NCI-H1436 (cell line): ENCODE measurements around the gene ETF1.
"Not testable (repeated sequence)": the region's sequence is repeated elsewhere in the genome, so short reads cannot be mapped to it uniquely, and the experiment has no call there.

Source experiments
- DNase-seq: peaks from one replicate; lab custom pipeline; 2025; lab: John Stamatoyannopoulos, UW

ETF1 gene

DNA sequence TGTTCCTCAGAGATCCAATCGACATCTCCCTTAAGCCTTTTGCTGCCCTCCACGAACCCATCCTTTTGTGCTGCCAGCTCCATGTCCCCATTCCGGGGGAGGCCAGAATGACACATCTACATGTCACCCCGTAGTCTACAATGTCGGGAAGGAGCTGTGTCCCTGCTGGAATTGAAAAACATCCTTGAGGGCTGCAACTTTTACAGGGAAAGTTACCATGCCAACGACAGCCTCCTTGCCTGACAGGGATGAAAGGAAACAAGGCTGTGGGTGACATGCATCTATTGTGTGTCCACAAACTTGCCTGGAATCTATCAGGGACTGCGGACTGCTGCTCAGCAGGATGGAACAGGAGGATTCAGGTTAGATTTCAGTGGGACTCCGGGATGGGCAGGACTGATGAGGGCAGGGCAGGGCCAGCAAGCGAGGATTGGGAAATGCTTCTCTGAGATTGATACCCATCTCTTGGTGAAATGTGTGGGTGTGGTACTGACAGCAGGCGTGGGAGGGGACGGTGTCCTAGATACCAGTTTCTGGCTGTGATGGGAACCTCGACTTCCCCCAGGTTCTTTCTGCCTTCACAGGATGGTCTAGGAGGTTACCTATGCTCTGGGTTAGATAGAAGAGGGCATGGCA is 52.3 kb downstream of the ETF1 start:
- no peak for DNase-seq

DNA sequence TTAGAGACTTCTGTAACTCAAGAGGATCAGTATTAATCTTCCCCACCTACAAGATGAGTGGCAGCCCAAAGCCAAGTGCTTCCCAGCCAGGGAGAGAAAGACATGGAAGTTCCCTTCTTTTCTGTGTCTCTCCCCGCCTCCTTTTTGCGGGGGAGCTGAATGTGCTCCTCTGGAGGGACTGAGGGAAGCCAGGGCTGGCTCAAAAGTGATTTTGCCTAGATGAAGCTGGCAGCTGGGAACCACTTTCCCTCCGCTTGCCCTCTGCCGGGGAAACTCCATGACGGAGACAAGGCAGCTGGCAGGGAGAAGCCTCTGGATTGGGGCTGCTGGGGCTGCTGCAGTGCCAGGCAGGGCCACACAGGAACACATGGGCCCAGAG is 53.4 kb downstream of the ETF1 start:
- no peak for DNase-seq

DNA sequence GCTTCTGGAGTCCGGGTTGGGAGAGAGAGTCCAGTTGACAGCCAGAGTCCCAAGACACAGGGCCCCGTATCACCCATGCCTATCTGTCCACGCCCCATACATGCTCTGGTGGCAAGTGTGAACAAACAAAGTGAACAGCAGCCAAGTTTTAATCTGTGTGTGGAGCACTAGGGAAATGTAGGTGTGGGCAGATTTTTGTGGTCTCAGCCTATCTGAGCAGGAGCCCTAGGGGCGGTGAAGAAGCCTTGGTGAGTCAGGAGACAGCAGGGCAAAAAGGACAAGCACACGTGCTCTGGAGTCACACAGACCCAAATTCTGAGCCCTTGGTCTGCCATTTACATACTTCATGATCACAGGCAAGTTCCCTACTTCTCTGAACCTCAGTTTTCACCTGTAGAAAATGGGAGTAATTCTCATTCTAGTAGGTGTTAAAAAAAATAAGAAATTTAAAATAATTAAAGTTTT is 54.5 kb downstream of the ETF1 start:
- DNase-seq: no peak

- no peak for DNase-seq
These were observed 60.4 kb downstream of the ETF1 start for GRCh38 chr5:138482638-138483037.

DNA sequence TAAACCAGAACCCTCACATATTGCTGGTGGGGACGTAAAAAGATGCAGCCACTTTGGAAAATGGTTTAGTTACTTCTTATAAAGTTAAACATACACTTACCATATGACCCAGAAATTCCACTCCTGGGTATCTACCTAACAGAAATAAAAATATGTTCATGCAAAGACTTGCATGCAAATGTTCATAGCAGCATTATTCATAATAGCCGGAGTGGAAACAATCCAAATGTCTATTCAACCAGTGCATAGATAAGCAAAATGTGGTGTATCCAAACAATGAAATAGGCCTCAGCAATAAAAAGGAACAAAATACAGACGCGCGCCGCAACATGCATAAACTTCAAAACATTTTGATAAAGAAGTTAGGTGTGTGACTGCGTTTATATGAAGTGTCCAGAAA is 66.1 kb downstream of the ETF1 start:
- DNase-seq: no peak

GRCh38 chr5:138473151-138473550 is 69.9 kb downstream of the ETF1 start:
- not testable (repeated sequence) for DNase-seq

DNA sequence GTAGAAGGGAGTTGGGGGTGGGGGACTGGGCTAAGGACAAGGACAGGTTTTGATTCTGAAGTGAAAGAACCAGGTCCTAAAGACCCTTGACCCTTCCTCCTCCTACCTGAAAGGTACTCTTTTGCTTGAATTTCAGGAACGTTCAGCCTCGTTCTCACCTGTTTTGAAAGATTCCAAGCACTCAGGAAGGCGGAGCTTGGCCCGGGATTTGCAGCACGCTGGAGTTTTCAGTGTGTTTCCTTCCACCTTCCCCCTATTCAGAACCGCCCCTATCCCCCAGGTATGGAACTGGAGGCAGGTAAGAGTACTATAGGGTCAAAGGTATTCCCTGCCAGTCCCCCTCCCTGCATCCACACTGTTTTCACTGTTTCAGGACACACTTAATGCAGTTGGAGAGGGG is 70.7 kb downstream of the ETF1 start:
- DNase-seq: no peak

DNA sequence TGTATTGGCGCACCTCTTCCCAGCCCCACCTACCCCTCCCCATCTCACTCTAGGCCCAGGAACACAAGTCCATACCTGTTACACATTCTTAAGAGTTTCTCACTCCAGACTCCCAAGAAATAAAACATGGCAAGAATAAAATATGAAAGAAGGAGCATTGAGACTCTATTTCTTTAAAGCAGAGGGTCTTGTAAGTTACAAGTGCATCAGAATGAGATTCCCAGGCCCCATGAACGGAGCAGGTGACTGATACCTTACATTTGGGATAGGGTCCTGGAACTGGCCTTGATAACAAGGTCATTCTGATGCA is 72.0 kb downstream of the ETF1 start:
- no peak for DNase-seq

DNA sequence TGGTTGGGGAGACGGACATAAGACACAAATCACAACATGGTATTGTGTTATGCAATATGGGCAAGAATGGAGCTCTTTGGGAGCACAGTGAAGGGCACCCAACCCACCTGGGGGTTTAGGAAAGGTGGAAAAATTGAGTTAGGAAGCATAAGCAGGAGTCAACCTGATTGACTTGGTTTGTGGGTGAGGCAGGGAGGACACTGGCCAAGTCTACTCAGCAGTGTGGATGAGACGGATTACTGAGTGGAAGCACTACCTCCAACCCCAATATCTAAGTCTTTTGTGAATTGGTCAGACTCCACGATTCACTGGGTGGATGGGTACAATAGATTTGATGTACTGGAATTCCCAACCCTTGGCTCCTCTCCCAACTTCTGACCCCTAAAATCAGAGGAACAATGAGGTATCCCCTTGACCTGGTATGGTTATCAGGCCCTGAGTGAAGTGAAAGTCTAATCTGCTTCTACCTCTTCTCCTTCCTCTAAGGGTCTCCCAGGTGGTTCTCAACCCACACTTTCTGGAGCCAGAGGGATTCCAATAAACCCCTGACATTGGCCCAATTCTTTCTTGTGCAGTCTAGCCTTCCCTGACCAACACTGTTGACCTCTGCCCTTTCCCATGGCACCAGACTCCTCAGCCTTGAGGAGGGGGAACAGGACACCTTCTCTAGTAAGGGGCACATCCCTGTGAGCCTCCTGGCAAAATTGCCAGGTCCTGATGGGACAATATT is 72.5 kb downstream of the ETF1 start:
- DNase-seq: no peak

DNA sequence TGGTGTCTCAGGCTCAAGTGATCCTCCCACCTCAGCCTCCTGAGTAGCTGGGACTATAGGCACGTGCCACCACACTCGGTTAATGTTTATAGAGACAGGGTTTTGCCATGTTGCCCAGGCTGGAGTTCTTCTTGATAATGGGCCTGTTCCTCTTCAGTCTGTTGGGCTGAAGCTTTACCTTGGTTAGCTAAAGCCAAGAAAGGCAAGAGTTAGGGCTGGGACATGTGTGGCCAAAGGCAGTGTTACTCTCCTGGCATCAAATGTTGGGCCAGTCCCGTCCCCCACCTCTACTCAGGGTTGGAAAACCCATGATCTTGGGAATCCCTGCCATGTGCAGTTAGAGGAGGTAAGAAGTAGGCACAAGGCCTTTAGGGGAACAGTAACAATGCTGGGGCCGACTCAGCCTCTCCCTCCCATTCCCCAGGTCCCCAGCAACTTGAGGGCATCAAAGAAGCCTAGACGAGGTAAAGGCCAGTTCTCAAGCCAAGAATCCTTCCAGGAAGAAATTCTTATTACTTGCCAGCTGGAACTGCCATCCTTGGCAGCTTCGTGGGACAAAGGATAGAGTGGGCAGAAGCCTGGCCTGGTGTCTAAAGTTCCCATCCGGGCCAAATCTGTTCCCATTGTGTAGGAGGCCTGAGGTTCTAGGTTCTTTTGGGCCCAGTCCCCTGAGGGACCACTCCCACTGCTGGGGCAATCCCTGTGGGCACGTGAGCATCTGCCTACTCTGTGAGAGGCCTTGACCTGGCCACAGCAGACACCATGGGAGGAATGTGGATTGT is 73.3 kb downstream of the ETF1 start:
- no peak for DNase-seq

DNA sequence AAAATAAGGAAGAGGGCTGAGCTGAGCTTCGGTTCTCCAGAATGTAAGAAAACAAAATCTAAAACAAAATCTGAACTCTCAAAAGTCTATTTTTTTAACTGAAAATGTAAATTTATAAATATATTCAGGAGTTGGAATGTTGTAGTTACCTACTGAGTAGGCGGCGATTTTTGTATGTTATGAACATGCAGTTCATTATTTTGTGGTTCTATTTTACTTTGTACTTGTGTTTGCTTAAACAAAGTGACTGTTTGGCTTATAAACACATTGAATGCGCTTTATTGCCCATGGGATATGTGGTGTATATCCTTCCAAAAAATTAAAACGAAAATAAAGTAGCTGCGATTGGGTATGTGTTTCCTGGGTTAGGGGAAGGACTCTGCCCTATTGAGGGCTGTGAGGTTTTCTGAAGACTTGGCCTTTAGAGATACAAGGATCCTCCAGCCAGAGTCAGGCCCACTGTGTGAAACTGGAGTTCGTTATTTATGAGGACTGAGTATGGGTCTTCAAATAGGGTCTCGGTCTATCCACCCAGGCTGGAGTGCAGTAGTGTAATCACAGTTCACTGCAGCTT is 74.0 kb downstream of the ETF1 start:
- no peak for DNase-seq

DNA sequence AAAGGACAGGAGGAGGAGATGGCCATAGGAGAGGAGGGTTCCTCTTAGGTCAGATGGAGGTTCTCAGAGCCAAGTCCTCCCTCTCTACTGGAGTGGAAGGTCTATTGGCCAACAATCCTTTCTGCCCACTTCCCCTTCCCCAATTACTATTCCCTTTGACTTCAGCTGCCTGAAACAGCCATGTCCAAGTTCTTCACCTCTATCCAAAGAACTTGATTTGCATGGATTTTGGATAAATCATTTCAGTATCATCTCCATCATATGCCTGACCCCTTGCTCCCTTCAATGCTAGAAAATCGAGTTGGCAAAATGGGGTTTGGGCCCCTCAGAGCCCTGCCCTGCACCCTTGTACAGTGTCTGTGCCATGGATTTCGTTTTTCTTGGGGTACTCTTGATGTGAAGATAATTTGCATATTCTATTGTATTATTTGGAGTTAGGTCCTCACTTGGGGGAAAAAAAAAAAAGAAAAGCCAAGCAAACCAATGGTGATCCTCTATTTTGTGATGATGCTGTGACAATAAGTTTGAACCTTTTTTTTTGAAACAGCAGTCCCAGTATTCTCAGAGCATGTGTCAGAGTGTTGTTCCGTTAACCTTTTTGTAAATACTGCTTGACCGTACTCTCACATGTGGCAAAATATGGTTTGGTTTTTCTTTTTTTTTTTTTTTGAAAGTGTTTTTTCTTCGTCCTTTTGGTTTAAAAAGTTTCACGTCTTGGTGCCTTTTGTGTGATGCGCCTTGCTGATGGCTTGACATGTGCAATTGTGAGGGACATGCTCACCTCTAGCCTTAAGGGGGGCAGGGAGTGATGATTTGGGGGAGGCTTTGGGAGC is 74.7 kb downstream of the ETF1 start:
- DNase-seq: no peak

GRCh38 chr5:138467711-138468132 is 75.3 kb downstream of the ETF1 start:
- no peak for DNase-seq

DNA sequence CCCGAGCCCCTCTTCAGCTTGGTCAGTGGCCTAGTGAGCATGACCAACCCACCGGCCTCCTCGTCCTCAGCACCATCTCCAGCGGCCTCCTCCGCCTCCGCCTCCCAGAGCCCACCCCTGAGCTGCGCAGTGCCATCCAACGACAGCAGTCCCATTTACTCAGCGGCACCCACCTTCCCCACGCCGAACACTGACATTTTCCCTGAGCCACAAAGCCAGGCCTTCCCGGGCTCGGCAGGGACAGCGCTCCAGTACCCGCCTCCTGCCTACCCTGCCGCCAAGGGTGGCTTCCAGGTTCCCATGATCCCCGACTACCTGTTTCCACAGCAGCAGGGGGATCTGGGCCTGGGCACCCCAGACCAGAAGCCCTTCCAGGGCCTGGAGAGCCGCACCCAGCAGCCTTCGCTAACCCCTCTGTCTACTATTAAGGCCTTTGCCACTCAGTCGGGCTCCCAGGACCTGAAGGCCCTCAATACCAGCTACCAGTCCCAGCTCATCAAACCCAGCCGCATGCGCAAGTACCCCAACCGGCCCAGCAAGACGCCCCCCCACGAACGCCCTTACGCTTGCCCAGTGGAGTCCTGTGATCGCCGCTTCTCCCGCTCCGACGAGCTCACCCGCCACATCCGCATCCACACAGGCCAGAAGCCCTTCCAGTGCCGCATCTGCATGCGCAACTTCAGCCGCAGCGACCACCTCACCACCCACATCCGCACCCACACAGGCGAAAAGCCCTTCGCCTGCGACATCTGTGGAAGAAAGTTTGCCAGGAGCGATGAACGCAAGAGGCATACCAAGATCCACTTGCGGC is 75.9 kb downstream of the ETF1 start:
- DNase-seq: no peak

DNA sequence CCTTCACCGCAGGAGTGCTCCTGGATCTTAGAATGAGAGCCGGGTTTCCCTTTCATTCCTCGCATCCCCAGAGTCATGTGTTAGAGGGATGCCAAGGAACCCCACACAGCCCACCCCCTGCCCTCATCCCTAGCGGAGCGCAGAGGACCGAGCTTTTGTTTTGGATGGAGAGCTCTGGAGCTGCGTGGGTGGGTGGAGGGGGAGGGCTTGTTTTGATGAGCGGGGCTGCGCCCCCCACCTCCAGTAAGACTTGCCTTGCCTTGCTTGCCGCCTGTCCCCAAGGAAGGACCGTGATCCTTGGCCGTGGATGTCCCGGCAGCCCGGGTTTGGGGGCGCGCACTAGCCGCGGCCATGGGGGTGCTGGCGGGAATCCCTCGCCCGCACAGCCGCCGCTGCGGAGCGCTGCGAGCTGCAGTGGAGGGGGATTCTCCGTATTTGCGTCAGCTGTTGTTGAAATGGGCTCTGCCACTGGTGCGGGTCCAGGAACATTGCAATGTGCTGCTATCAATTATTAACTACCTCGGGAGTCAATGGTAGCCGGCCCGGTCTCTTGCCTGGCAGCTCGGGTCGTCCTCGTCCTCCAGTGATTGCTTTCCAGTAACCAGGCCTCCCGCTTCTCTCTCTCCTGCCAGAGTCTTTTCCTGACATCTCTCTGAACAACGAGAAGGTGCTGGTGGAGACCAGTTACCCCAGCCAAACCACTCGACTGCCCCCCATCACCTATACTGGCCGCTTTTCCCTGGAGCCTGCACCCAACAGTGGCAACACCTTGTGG is 76.7 kb downstream of the ETF1 start:
- DNase-seq: no peak

DNA sequence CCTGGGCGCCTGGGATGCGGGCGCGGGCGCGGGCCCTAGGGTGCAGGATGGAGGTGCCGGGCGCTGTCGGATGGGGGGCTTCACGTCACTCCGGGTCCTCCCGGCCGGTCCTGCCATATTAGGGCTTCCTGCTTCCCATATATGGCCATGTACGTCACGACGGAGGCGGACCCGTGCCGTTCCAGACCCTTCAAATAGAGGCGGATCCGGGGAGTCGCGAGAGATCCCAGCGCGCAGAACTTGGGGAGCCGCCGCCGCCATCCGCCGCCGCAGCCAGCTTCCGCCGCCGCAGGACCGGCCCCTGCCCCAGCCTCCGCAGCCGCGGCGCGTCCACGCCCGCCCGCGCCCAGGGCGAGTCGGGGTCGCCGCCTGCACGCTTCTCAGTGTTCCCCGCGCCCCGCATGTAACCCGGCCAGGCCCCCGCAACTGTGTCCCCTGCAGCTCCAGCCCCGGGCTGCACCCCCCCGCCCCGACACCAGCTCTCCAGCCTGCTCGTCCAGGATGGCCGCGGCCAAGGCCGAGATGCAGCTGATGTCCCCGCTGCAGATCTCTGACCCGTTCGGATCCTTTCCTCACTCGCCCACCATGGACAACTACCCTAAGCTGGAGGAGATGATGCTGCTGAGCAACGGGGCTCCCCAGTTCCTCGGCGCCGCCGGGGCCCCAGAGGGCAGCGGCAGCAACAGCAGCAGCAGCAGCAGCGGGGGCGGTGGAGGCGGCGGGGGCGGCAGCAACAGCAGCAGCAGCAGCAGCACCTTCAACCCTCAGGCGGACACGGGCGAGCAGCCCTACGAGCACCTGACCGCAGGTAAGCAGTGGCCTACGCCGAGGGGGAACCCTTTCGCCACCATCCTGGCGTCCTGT is 77.5 kb downstream of the ETF1 start, which contains the start of gene EGR1:
Gene EGR1, plus strand, starts transcription at position 219 of the 864 bp plus-strand sequence. Its CDS starts 283 bp downstream, at position 502.
- DNase-seq: peak; percentile 91

- DNase-seq: peak; percentile 98
These were observed 78.4 kb downstream of the ETF1 start for GRCh38 chr5:138464388-138465260.

DNA sequence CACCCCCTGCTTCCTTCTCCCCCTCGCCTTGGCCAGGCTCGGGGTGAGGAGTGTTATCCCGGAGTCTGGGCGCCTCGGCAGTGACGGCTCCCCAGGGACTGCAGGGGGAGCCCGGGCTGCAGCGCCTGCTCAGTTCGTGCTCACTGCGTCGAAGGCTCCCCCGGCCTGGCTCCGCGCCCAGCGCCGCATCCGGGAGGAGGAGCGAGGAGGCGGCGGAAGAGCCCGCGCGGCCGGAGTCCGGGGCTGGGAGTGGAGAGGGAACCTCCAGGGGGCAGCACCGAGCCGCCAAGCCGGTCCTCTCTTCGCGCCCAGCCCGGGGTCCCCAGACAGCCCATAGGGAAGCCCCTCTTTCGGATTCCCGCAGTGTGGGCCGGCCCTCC is 79.0 kb downstream of the ETF1 start:
- peak; percentile 96 for DNase-seq
